Activated CD4-positive, alpha-beta T cell treated with anti-CD3 and anti-CD28 coated beads for 4 hours (primary cell): ENCODE results near the gene RIC8A.

ENCODE experiments used
- DNase-seq, 2 donors: peaks; one replicate each; pipeline ENCODE4 v3.0.0-alpha.2; 2020

Gene RIC8A

GRCh38 chr11:204587-205109 lies 2.9 kb upstream of the RIC8A start:
- DNase-seq = no peak

- DNase-seq = no peak
These were observed 2.1 kb upstream of the RIC8A start for GRCh38 chr11:205221-206001.

- DNase-seq = no peak
These were observed 1.5 kb upstream of the RIC8A start for GRCh38 chr11:206002-206384.

- no peak for DNase-seq
These were observed 841 bp upstream of the RIC8A start for GRCh38 chr11:206526-207207.

- DNase-seq = no peak
These were observed 314 bp downstream of the RIC8A start for GRCh38 chr11:207863-208180.

- peak; percentile 74 to 77 for DNase-seq
These were observed 841 bp downstream of the RIC8A start for GRCh38 chr11:208181-208916.

GRCh38 chr11:208917-209260 lies 1.4 kb downstream of the RIC8A start:
- peak; percentile 56 to 70 for DNase-seq

- DNase-seq = no peak
These were observed 2.0 kb downstream of the RIC8A start for GRCh38 chr11:209275-210121.

- no peak for DNase-seq
These were observed 2.8 kb downstream of the RIC8A start for GRCh38 chr11:210122-210802.

- DNase-seq = no peak
These were observed 3.3 kb downstream of the RIC8A start for GRCh38 chr11:210803-211180.

- no peak for DNase-seq
These were observed 3.8 kb downstream of the RIC8A start for GRCh38 chr11:211295-211694.

- no peak for DNase-seq
These were observed 4.2 kb downstream of the RIC8A start for GRCh38 chr11:211741-212140.

GRCh38 chr11:212150-213100 lies 4.9 kb downstream of the RIC8A start:
- no peak for DNase-seq

- no peak for DNase-seq
These were observed 5.6 kb downstream of the RIC8A start for GRCh38 chr11:213111-213510.

GRCh38 chr11:214083-214482 lies 6.6 kb downstream of the RIC8A start:
- DNase-seq = no peak

- no peak for DNase-seq
These were observed 8.1 kb downstream of the RIC8A start for GRCh38 chr11:215581-216037.

- DNase-seq = no peak
These were observed 8.8 kb downstream of the RIC8A start for GRCh38 chr11:216081-216974.

- DNase-seq = no peak
These were observed 10.2 kb downstream of the RIC8A start for GRCh38 chr11:217704-218103.

GRCh38 chr11:218815-219593 lies 11.5 kb downstream of the RIC8A start:
- DNase-seq = no peak
